Endothelial cell of umbilical vein (primary cell): Measurements from ENCODE around the gene COL18A1. TPM values are rescaled to one million over a fixed set of nuclear protein-coding genes. Genes with fewer than 3 reads are reported as not detected.

ENCODE experiments used
- BruUV-seq: library from RNA; stranded (reverse); fragments of 400-500 nt; replicated peaks from 2 replicates; lab custom pipeline; 2021; lab: Mats Ljungman, UMichigan
- CTCF ChIA-PET: fragments of 300-600, 350-600 bp; sonication (Branson Sonifier 250); formaldehyde crosslinking; loops from one replicate; lab custom pipeline; 2021; ENCODE audit warnings: antibody characterized with exemption, inconsistent platforms; lab: Charles Lee
- POLR2A ChIA-PET: fragments of 300-600, 350-600 bp; sonication (Branson Sonifier 250); formaldehyde crosslinking; loops from one replicate; lab custom pipeline; 2021; ENCODE audit warnings: antibody characterized with exemption, inconsistent platforms; lab: Charles Lee
- DNase-seq: peaks from one replicate; pipeline ENCODE4 v3.0.0-alpha.2; 2011; ENCODE audit warnings: low read depth, low spot score
- FAIRE-seq: peaks from 2 replicates; lab custom pipeline; 2011; peaks lifted over from hg19 to GRCh38; lab: Jason Lieb, UNC
- H2AFZ ChIP-seq: 2 replicates; pipeline ENCODE4 v1.6.0; 2012; ENCODE audit warnings: low read depth, low read length, control low read depth, inconsistent platforms
- H3K27ac ChIP-seq: 2 replicates; pipeline ENCODE4 v1.5.1; 2011; ENCODE audit warnings: low read depth, mild to moderate bottlenecking, control low read depth, low read length, moderate library complexity; ENCODE audit not compliant: insufficient read depth
- H3K27me3 ChIP-seq, 2 experiments: 2 replicates each; pipeline versions ENCODE4 v1.6.0 to v1.6.1; 2011; ENCODE audit warnings: low read length in 2 of 2, mixed read lengths in 1 of 2; ENCODE audit not compliant: control insufficient read depth in 2 of 2, insufficient read depth in 2 of 2
- H3K36me3 ChIP-seq, 2 experiments: 2 replicates in 1 of 2; 3 replicates in 1 of 2; pipeline ENCODE4 v1.5.1; 2011; ENCODE audit warnings: low read length in 2 of 2, mild to moderate bottlenecking in 1 of 2, moderate library complexity in 1 of 2; ENCODE audit not compliant: control insufficient read depth in 2 of 2, insufficient read depth in 2 of 2; ENCODE audit errors: extremely low read depth in 1 of 2
- H3K4me1 ChIP-seq: 3 replicates; pipeline ENCODE4 v1.5.1; 2011; ENCODE audit warnings: mild to moderate bottlenecking, low read length; ENCODE audit not compliant: control insufficient read depth, insufficient read depth; ENCODE audit errors: extremely low read depth
- H3K4me2 ChIP-seq: 2 replicates; pipeline ENCODE4 v1.6.1; 2011; ENCODE audit warnings: low read length, control low read depth, mixed read lengths; ENCODE audit not compliant: insufficient read depth
- H3K4me3 ChIP-seq, 3 experiments: fragments of 200-600 bp in 1 of 3; sonication (generic), shearing (Covaris generic) in 1 of 3; replicated peaks in 1 of 3; 2 replicates each; pipeline ENCODE4 v1.5.1; 2011 to 2016; ENCODE audit warnings: control low read depth in 3 of 3, low read length in 3 of 3, mild to moderate bottlenecking in 2 of 3, inconsistent platforms in 1 of 3, low read depth in 1 of 3, moderate library complexity in 1 of 3; ENCODE audit not compliant: insufficient read depth in 1 of 3
- H3K79me2 ChIP-seq: 2 replicates; pipeline ENCODE4 v1.6.0; 2012; ENCODE audit warnings: low read length, inconsistent platforms; ENCODE audit not compliant: control insufficient read depth, insufficient read depth
- H3K9ac ChIP-seq: replicated peaks from 2 replicates; pipeline ENCODE3; 2011; ENCODE audit warnings: low read length, control low read depth; ENCODE audit not compliant: insufficient read depth; ENCODE audit errors: extremely low read depth
- H3K9me1 ChIP-seq: replicated peaks from 3 replicates; pipeline ENCODE4 v1.6.0; 2011; ENCODE audit warnings: mild to moderate bottlenecking, low read length; ENCODE audit not compliant: control insufficient read depth, insufficient read depth; ENCODE audit errors: extremely low read depth
- H3K9me3 ChIP-seq: replicated peaks from 2 replicates; pipeline ENCODE4 v1.5.1; 2012; ENCODE audit warnings: low read length, inconsistent platforms; ENCODE audit not compliant: control insufficient read depth, insufficient read depth
- H4K20me1 ChIP-seq: replicated peaks from 2 replicates; pipeline ENCODE3; 2011; ENCODE audit warnings: mild to moderate bottlenecking, low read length; ENCODE audit not compliant: control insufficient read depth, insufficient read depth; ENCODE audit errors: extremely low read depth
- CTCF ChIP-seq, 2 donors: IDR thresholded peaks; 1 replicate in 1 of 2; 2 replicates in 1 of 2; pipeline ENCODE4 v1.5.1; 2011; ENCODE audit warnings: low read length in 2 of 2, mild to moderate bottlenecking in 2 of 2, moderate library complexity in 2 of 2, control low read depth in 1 of 2, inconsistent platforms in 1 of 2, low read depth in 1 of 2; ENCODE audit not compliant: insufficient read depth in 1 of 2; ENCODE audit errors: extremely low read depth in 1 of 2
- EZH2 ChIP-seq: IDR thresholded peaks from 2 replicates; pipeline ENCODE4 v1.6.1; 2012; ENCODE audit warnings: borderline replicate concordance, low read depth, mild to moderate bottlenecking, moderate library complexity, low read length, inconsistent platforms; ENCODE audit not compliant: severe bottlenecking
- FOS ChIP-seq: IDR thresholded peaks from 2 replicates; pipeline ENCODE4 v1.6.1; 2011; ENCODE audit warnings: mild to moderate bottlenecking, low read length, moderate library complexity, borderline replicate concordance; ENCODE audit not compliant: insufficient read depth
- GATA2 ChIP-seq: IDR thresholded peaks from 2 replicates; pipeline ENCODE4 v1.7.0; 2011; ENCODE audit warnings: low read depth, mild to moderate bottlenecking, moderate library complexity, mixed read lengths, low read length; ENCODE audit not compliant: insufficient read length, insufficient read depth
- JUN ChIP-seq: IDR thresholded peaks from 2 replicates; pipeline ENCODE4 v1.6.1; 2011; ENCODE audit warnings: borderline replicate concordance, low read depth; ENCODE audit not compliant: insufficient read length, insufficient read depth
- MAX ChIP-seq: IDR thresholded peaks from 2 replicates; pipeline ENCODE4 v1.6.1; 2011; ENCODE audit not compliant: insufficient read depth, insufficient read length
- MYC ChIP-seq: IDR thresholded peaks from one replicate; pipeline ENCODE4 v1.6.1; 2011; ENCODE audit warnings: mild to moderate bottlenecking, low read depth, low read length
- POLR2A ChIP-seq: IDR thresholded peaks from 2 replicates; pipeline ENCODE4 v1.6.1; 2012; ENCODE audit warnings: low read depth, mild to moderate bottlenecking, control low read depth, low read length
- POLR2AphosphoS5 ChIP-seq: IDR thresholded peaks from 2 replicates; pipeline ENCODE4 v1.6.1; 2012; ENCODE audit warnings: low read depth, mild to moderate bottlenecking, control low read depth, low read length, moderate library complexity; ENCODE audit not compliant: insufficient read depth
- dilution Hi-C: fragments of 300-500 bp; cut with MboI; formaldehyde crosslinking; loops from one replicate; pipeline ENCODE4 v1.15.0; 2019; ENCODE audit warnings: low sequenced_read_pairs; ENCODE audit not compliant: extremely low pct_ligation_motif_present
- intact Hi-C: fragments of 100-400 bp; cut with micrococcal nuclease; formaldehyde crosslinking; loops from one replicate; pipeline ENCODE4 v1.10.0; 2022
- polyA plus RNA-seq, 4 experiments: library from polyadenylated mRNA; depleted of rRNA in 3 of 4; stranded (reverse) in 3 of 4; unstranded in 1 of 4; fragments of >200 nt; gene quantifications; 2 replicates each; pipeline versions ENCODE4 v1.2.1 to v1.2.3, GENCODE V29; 2011 to 2012; ENCODE audit warnings: missing spikeins in 1 of 4
- total RNA-seq: library from RNA; stranded (reverse); gene quantifications from 2 replicates; pipeline ENCODE4 v1.2.3, GENCODE V29; 2021

Gene COL18A1
- total and polyA plus RNA-seq, 2 donors (not counting 3 experiments of a cell fraction or from before 2014, with no cell fraction given), result 198 to 252 TPM

- H3K4me3 ChIP-seq, result no peak overlapping the region
- ChIA-PET CTCF (interaction anchor here (1.2 to 1.6 kb wide), 2 partner anchors 8 to 88 kb away, joined by 3 to 5 read pairs; no protein-coding TSS in a partner anchor), POLR2A (no interaction called here)
- no peaks in the 10 kb centered on the region for H4K20me1 ChIP-seq
- intact Hi-C loops (no loop called here), dilution Hi-C loops (no loop called here)
- H3K27me3 ChIP-seq, result peaks cover 0 to 1% of the 10 kb centered on the region in 2 experiments
- H3K4me1 ChIP-seq, result no peaks in the 10 kb centered on the region
- no peak overlapping the region for H2AFZ ChIP-seq
- no peak for DNase-seq
- H3K4me2 ChIP-seq, result no peak overlapping the region
- H3K9ac ChIP-seq, result no peak overlapping the region
- no peaks in the 10 kb centered on the region for H3K9me3 ChIP-seq
- TF ChIP-seq MYC, result no peak
- TF ChIP-seq POLR2AphosphoS5, result no peak
- TF ChIP-seq POLR2A, result no peak
- TF ChIP-seq JUN, result no peak
- TF ChIP-seq GATA2, result no peak
- no peak for TF ChIP-seq MAX
- no peak for TF ChIP-seq CTCF (IDR thresholded peaks at IDR 0.05; ENCODE audit: extremely low read depth in 1 of 2, insufficient read depth in 1 of 2, low read depth in 1 of 2, low read length in 2 of 2)
- TF ChIP-seq FOS, result no peak
- TF ChIP-seq EZH2, result no peak
- no peaks in the 10 kb centered on the region for H3K36me3 ChIP-seq
- no peaks in the 10 kb centered on the region for H3K9me1 ChIP-seq
- no peak for FAIRE-seq
- no peak overlapping the region for H3K27ac ChIP-seq
- H3K79me2 ChIP-seq, result no peaks in the 10 kb centered on the region
- no TSS peak for BruUV-seq
Observed at GRCh38 chr21:45381036-45381787, 23.8 kb upstream of the COL18A1 start.
